ENCODE results near the gene LHFPL6. TPM values are rescaled to one million over a fixed set of nuclear protein-coding genes. Genes with fewer than 3 reads are reported as not detected.

The LHFPL6 gene
- total RNA-seq, 3 donors from 2014 or later (not counting 1 experiment from before 2014, with no cell fraction given): not detected

- Histone ChIP-seq H3K9me3 (ENCODE audit: control insufficient read depth, insufficient read depth, low read length) (no peaks in the 10 kb centered on the region), H3K36me3 (ENCODE audit: control insufficient read depth, insufficient read depth, low read length) (no peaks in the 10 kb centered on the region), H3K4me3 (ENCODE audit: low read length) (no peak overlapping the region), H3K4me1 (ENCODE audit: control insufficient read depth, insufficient read depth, low read length) (no peaks in the 10 kb centered on the region), H3K27me3 (ENCODE audit: control insufficient read depth, insufficient read depth, low read length) (no peaks in the 10 kb centered on the region), H3K27ac (ENCODE audit: low read length) (no peak overlapping the region)
- no peak for TF ChIP-seq CTCF (IDR thresholded peaks at IDR 0.05)
- H3K36me3 Mint-ChIP-seq: no peaks in the 10 kb centered on the region
- WGBS (ENCODE audit: insufficient coverage): 90% methylated on average over 2 of the region's 5 CpGs
- H3K4me1 Mint-ChIP-seq: no peaks in the 10 kb centered on the region
- H3K9me3 Mint-ChIP-seq: peaks cover 0 to 4% of the 10 kb centered on the region in 2 donors
- DNase-seq (no peak), ATAC-seq (no peak)
- intact Hi-C loops (cut with micrococcal nuclease): no loop called here
- no peaks in the 10 kb centered on the region for H3K27me3 Mint-ChIP-seq (ENCODE audit: low read depth in 2 of 2)
- H3K27ac Mint-ChIP-seq: no peak overlapping the region
- no peak overlapping the region for H3K4me3 Mint-ChIP-seq
Measured at GRCh38 chr13:39410964-39411363, 192.0 kb downstream of the LHFPL6 start.

DNA sequence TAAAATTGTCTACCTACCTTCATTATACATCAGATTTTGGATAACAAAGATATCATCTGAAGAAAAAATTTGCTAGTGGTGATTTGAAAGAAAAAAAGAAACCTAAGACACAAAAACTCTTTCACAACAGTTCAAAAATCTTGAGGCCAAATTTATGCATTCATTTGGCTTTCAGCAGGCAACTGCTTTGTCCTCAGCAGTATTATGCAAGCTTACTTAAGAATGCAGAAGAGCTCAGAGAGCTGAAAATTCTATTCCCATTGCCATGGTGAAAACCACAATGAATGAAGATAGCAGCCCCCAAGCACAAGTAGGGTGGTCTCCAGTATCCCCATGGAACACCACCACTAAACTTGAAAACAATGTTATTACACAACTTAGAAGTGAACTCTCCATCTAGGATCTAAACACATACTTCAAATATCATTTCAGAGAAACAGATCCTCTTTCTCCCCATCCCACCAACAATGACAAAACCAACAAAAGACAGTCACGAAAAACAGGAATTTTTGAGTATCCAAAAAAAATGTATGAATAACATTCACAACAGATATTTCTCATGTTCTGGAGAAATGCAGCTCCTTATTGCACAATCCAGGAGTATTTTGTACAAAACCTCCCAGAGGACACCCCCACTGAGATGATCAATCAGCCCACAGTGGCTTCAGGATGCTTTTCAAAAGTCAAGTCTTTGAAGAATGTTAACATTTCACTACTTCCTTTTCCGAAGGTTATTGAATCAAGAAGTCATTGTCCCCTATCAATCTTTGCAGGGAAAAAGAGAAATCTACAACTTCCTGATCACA, 192.7 kb downstream of the LHFPL6 start:
- no peak for TF ChIP-seq CTCF (IDR thresholded peaks at IDR 0.05)
- Histone ChIP-seq H3K27ac (ENCODE audit: low read length) (no peak overlapping the region), H3K4me3 (ENCODE audit: low read length) (no peak overlapping the region), H3K36me3 (ENCODE audit: control insufficient read depth, insufficient read depth, low read length) (no peaks in the 10 kb centered on the region), H3K27me3 (ENCODE audit: control insufficient read depth, insufficient read depth, low read length) (no peaks in the 10 kb centered on the region), H3K4me1 (ENCODE audit: control insufficient read depth, insufficient read depth, low read length) (no peaks in the 10 kb centered on the region), H3K9me3 (ENCODE audit: control insufficient read depth, insufficient read depth, low read length) (no peaks in the 10 kb centered on the region)
- intact Hi-C loops (cut with micrococcal nuclease): no loop called here
- WGBS (ENCODE audit: insufficient coverage): 62% methylated on average over 2 of the region's 2 CpGs
- Mint-ChIP-seq H3K36me3 (no peaks in the 10 kb centered on the region), H3K4me3 (no peak overlapping the region), H3K27ac (no peak overlapping the region), H3K9me3 (peaks cover 0 to 4% of the 10 kb centered on the region in 2 donors), H3K4me1 (no peaks in the 10 kb centered on the region), H3K27me3 (ENCODE audit: low read depth in 2 of 2) (no peaks in the 10 kb centered on the region)
- DNase-seq (no peak), ATAC-seq (no peak)

- no peak for DNase-seq
- Histone ChIP-seq H3K36me3 (ENCODE audit: control insufficient read depth, insufficient read depth, low read length) (no peaks in the 10 kb centered on the region), H3K27ac (ENCODE audit: low read length) (no peak overlapping the region), H3K9me3 (ENCODE audit: control insufficient read depth, insufficient read depth, low read length) (no peaks in the 10 kb centered on the region), H3K27me3 (ENCODE audit: control insufficient read depth, insufficient read depth, low read length) (no peaks in the 10 kb centered on the region), H3K4me3 (ENCODE audit: low read length) (no peak overlapping the region), H3K4me1 (ENCODE audit: control insufficient read depth, insufficient read depth, low read length) (no peaks in the 10 kb centered on the region)
- WGBS (ENCODE audit: insufficient coverage): 93% methylated on average over 3 of the region's 3 CpGs
- intact Hi-C loops (cut with micrococcal nuclease): no loop called here
- Mint-ChIP-seq H3K9me3 (peaks cover 0 to 6% of the 10 kb centered on the region in 2 donors), H3K4me1 (no peaks in the 10 kb centered on the region), H3K27me3 (ENCODE audit: low read depth in 2 of 2) (no peaks in the 10 kb centered on the region), H3K36me3 (no peaks in the 10 kb centered on the region), H3K27ac (no peak overlapping the region), H3K4me3 (no peak overlapping the region)
- ATAC-seq: no peak
- TF ChIP-seq CTCF (IDR thresholded peaks at IDR 0.05): no peak
Measured at GRCh38 chr13:39408512-39408911, 194.5 kb downstream of the LHFPL6 start.

DNA sequence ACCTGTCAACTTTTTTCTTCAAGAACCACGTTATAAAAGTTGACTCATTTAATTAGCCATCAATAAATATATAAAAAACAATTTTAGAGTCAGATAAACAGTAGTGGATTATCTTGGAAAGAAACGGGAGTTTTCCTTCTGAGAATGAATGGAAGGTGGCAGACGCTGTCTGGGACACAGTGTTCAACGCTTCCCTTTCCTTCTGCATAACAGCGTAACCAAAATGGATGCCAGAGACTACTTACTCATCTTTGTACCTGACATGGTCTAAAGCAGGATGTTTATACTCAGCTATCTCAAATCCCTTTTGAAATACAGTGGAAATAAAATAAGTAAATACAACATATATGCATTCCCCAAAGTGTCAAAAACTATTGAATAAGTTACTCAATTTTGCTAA, 195.2 kb downstream of the LHFPL6 start:
- no peak for ATAC-seq
- peaks cover 0 to 6% of the 10 kb centered on the region in 2 donors for H3K9me3 Mint-ChIP-seq
- TF ChIP-seq CTCF (IDR thresholded peaks at IDR 0.05): no peak
- H3K4me1 ChIP-seq (ENCODE audit: control insufficient read depth, insufficient read depth, low read length): no peaks in the 10 kb centered on the region
- H3K9me3 ChIP-seq (ENCODE audit: control insufficient read depth, insufficient read depth, low read length): no peaks in the 10 kb centered on the region
- no peaks in the 10 kb centered on the region for H3K36me3 Mint-ChIP-seq
- no peak for DNase-seq
- H3K27ac ChIP-seq (ENCODE audit: low read length): no peak overlapping the region
- no peaks in the 10 kb centered on the region for H3K36me3 ChIP-seq (ENCODE audit: control insufficient read depth, insufficient read depth, low read length)
- no peak overlapping the region for H3K4me3 ChIP-seq (ENCODE audit: low read length)
- H3K4me3 Mint-ChIP-seq: no peak overlapping the region
- H3K27me3 ChIP-seq (ENCODE audit: control insufficient read depth, insufficient read depth, low read length): no peaks in the 10 kb centered on the region
- no peaks in the 10 kb centered on the region for H3K4me1 Mint-ChIP-seq
- 100% methylated on average over 3 of the region's 5 CpGs for WGBS (ENCODE audit: insufficient coverage)
- H3K27ac Mint-ChIP-seq: no peak overlapping the region
- intact Hi-C loops (cut with micrococcal nuclease): no loop called here
- no peaks in the 10 kb centered on the region for H3K27me3 Mint-ChIP-seq (ENCODE audit: low read depth in 2 of 2)

All from natural killer cell (primary cell).